GM18867 (cell line): ENCODE data around the gene FBXO3.
"Not testable (repeated sequence)": the region's sequence is repeated elsewhere in the genome, so short reads cannot be mapped to it uniquely, and the experiment has no call there.

Experiments
- ATAC-seq: cut with Tn5 transposase; IDR thresholded peaks from one replicate; pipeline ENCODE4 v1.9.1; 2021; ENCODE audit warnings: mild to moderate bottlenecking, moderate library complexity; ENCODE audit not compliant: unreplicated experiment

FBXO3 gene, protein sequence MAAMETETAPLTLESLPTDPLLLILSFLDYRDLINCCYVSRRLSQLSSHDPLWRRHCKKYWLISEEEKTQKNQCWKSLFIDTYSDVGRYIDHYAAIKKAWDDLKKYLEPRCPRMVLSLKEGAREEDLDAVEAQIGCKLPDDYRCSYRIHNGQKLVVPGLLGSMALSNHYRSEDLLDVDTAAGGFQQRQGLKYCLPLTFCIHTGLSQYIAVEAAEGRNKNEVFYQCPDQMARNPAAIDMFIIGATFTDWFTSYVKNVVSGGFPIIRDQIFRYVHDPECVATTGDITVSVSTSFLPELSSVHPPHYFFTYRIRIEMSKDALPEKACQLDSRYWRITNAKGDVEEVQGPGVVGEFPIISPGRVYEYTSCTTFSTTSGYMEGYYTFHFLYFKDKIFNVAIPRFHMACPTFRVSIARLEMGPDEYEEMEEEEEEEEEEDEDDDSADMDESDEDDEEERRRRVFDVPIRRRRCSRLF

DNA sequence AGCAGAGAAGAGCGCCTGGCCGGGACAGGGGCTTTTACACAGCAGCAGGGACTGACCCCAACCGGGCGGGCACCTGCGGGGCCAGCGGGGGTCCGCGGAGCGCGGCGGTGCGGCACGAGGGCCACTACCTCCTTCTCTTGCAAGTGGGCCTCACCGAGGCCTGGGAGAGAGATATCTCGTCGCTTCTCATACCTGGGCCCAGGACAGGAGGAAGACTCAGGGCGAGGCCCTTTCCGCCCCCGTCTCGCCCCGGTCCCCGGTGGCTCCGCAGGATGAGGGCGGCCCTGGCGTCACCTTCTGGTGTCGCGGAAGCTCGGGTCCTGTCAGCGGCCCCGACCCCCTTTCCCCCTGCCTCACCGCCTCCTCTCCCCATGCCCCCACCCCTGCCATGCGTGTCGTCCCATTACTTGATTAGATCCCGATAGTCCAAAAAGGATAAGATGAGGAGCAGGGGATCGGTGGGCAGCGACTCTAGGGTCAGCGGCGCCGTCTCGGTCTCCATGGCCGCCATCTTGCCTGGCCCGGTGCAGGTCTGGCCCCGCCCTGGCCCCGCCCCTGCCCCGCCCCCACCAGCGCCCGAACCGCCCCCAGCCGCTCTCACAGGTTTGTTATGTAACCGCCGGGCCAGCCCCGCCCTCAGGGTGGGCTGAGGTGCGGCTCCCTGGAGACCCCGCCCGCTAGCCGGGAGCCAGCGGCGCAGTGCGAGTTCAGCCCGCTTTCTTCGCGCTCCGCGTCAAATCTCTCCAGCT is at the start of gene FBXO3:
FBXO3 (minus strand) TSS at position 534 of the 749 bp plus-strand sequence; CDS start at position 511, 23 bp downstream.
- peak; percentile 74 for ATAC-seq

DNA sequence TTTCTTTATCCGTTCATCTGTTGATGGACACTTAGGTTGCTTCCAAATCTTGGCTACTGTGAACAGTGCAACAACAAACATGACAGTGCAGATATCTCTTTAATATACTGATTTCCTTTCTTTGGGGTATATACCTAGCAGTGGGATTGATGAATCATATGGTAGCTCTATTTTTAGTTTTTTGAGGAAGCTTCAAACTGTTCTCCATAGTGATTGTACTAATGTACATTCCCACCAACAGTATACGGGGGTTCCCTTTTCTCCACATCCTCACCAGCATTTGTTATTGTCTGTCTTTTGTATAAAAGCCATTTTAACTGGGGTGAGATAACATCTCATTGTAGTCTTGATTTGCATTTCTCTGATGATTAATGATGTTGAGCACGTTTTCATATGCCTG is 48.7 kb upstream of the FBXO3 start:
- not testable (repeated sequence) for ATAC-seq

- ATAC-seq: no peak
These were observed 45.1 kb upstream of the FBXO3 start for GRCh38 chr11:33819278-33820035.

- peak; percentile 67 for ATAC-seq
These were observed 34.0 kb upstream of the FBXO3 start for GRCh38 chr11:33808228-33808828.

GRCh38 chr11:33804471-33804870 is 30.2 kb upstream of the FBXO3 start:
- no peak for ATAC-seq

DNA sequence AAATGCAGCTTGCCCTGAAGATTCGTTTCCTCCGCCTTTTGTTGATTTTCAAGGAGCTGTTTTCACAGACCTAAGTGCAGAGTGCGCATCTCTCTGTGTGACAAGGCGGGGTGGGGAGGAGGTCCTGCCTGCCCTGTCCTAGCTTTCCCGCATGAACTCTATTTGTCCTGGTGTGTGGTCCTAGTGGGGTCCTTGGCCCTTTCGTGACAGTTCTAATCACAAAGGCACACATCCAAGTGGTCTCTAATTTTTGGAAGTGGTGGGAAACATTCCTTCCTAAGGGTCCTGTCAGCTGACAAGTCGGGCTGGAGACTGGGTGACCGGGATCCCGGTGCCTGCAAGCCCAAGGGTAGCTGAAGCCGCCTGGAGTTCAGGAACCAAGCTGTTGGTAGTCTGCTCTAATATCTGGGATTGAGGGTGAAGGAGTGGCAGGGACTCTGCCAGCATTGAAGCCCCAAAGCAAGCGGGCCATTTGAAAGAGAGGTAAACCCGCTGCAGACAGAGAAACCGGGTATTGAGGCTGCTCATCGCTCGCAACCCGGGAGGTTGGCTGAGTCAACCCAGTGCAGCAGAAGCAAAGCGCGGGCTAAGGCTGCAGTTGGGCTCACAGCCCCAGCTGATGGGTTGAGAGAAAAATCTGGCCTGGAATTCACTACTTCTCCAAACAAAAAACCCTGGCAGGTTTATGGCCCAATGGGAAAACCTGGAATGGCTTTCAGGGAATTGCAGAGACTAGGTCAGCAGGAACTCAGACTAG is 28.1 kb upstream of the FBXO3 start:
- ATAC-seq: no peak

GRCh38 chr11:33801821-33802193 is 27.5 kb upstream of the FBXO3 start:
- ATAC-seq: no peak

GRCh38 chr11:33797879-33798278 is 23.6 kb upstream of the FBXO3 start:
- no peak for ATAC-seq

DNA sequence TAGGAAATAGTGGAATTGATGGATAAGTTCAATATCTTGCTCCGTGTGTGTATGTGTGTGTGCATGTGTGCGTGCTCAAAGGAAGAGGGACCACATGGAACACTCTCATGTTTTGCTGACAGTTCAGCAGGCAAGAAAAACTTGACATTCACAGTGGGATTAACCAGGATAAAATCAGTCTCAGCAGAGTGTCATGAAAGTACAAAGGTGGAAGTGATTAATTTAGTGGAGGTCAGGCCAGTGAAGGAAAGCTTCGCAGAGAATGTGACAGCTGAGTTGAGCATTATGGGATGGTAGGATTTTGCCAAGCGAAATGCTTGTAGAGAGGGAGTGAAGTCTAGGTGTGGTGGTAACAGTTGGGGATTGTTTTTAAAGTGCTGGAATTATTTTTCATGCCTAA is 15.7 kb upstream of the FBXO3 start:
- ATAC-seq: no peak

- ATAC-seq: not testable (repeated sequence)
These were observed 13.8 kb upstream of the FBXO3 start for GRCh38 chr11:33788095-33788494.

- ATAC-seq: no peak
These were observed 12.8 kb upstream of the FBXO3 start for GRCh38 chr11:33787076-33787475.

GRCh38 chr11:33785609-33786008 is 11.3 kb upstream of the FBXO3 start:
- no peak for ATAC-seq

DNA sequence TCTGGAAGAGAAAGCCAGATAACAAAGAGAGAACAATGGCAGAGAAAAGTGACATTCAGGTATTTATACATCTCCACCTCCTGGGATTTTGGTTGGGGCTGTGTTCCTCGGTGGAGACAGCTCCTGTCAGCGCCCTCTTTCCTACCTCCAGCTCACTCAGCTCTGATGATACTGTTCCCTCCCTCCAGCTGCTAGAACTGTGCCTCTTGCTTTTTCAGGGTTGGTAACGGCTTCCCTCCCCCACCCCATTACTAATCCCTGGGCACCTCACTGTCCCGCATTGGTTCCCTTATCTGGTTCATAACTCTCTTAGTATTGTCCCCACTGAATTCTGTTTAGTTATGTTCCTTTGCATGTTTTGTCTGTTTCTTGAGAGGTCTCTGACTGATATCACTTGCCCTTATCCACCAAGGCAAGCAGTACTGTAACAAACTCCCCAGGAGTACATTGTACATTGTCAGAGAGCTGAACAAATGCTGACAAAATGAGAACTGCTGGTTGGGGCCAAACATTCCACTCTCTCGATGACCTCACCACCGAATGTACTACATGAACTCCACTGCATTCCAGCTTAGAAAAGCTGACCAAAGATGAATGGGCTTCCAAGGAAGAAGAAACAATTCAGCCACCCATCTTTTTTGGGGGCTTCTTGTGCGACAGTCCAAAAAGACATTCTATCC is 5.7 kb upstream of the FBXO3 start:
- ATAC-seq: no peak

GRCh38 chr11:33778675-33779074 is 4.4 kb upstream of the FBXO3 start:
- no peak for ATAC-seq

DNA sequence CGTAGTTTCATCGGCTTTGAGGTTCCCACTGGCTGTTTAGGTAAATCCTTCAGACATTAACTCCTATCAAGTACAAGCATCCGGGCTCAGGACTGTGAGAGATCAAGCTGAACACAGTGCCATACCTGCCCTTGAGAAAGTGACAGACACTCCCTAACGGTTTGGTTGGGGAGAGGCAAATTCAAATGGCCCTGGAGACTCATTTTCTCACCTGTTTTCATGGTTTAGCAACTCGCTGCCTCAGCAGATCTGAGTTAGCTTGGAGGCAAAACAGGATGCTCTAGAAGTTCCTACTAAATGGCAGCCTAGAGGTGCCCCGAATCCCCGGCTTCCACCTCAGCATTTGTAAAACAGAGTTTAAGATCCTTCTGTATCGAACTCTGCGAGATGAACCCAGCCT is 3.6 kb upstream of the FBXO3 start:
- no peak for ATAC-seq

DNA sequence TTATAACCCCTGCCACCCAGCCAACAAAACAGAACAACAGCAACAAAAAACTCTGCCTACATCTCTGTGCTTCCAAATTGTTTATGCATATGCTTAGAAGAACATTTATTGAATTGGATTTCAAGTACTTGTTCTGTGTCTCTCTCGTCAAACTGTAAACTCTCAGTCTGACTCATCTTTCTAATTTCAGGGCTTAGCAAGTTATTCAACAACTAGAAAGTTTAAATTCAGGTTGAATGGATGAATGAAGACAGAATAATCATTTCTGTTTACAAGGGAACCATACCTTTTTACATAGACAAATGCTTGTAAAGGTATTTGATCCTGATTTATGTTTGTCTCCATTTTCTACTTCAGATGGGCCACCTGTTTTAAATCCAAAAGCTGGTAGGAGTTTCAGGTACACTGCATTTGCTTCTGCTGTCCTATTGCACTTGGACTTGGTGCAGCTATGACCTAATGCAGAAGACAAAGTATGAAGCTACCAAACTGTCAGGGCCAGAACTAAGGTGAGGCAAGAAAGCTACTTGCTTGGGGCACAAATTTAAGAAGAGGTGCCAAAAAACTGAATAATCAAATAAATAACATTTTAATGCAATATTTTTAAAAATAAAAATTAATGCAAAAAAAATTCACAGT is 1.6 kb upstream of the FBXO3 start:
- no peak for ATAC-seq

DNA sequence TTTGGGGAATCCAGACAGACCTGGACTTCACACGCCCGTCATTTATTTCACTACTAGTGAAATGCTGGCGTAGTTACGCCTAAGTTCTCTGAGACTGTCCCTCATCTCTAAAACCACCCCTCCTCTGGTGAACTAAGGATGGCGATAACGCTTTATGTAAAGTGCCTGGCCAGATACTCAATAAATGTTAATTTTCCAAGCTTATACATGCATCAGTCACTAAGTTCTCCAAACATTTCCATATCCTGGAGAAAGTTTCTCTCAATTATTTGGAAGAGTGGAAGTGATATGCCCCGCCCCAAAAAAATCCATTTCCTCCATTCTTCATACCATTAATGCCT is 1.1 kb upstream of the FBXO3 start:
- ATAC-seq: no peak

- no peak for ATAC-seq
These were observed 581 bp upstream of the FBXO3 start for GRCh38 chr11:33774736-33775466.
